OCI-LY7 (cell line): Measurements from ENCODE around the gene GRID1. TPM values are rescaled to one million over a fixed set of nuclear protein-coding genes. Genes with fewer than 3 reads are reported as not detected.
"Not testable (repeated sequence)": the region's sequence is repeated elsewhere in the genome, so short reads cannot be mapped to it uniquely, and the experiment has no call there.

Source experiments
- BruUV-seq: library from RNA; stranded (reverse); fragments of 400-500 nt; replicated peaks from 2 replicates; lab custom pipeline; 2021; lab: Mats Ljungman, UMichigan
- CTCF ChIA-PET: fragments of 300-600 bp; sonication (Branson Sonifier 250); formaldehyde crosslinking; loops from one replicate; lab custom pipeline; 2022; ENCODE audit warnings: antibody characterized with exemption; ENCODE audit not compliant: unreplicated experiment; lab: Charles Lee
- POLR2A ChIA-PET: fragments of 300-600 bp; sonication (Branson Sonifier 250); formaldehyde crosslinking; loops from one replicate; lab custom pipeline; 2022; ENCODE audit warnings: antibody characterized with exemption; lab: Charles Lee
- DNase-seq: peaks from one replicate; pipeline ENCODE4 v3.0.0-alpha.2; 2015; ENCODE audit warnings: low spot score
- H2AFZ ChIP-seq: fragments of 200-600 bp; sonication (generic), shearing (Covaris generic); 2 replicates; pipeline ENCODE4 v1.6.1; 2014; ENCODE audit warnings: mild to moderate bottlenecking, antibody characterized with exemption, low read length, moderate library complexity
- H3K27ac ChIP-seq: fragments of 200-600 bp; sonication (generic); 2 replicates; pipeline ENCODE4 v1.5.1; 2014; ENCODE audit warnings: mixed run types, low read depth, mild to moderate bottlenecking, moderate library complexity, low read length, inconsistent platforms; ENCODE audit not compliant: poor library complexity, severe bottlenecking
- H3K36me3 ChIP-seq: fragments of 200-600 bp; sonication (generic); 2 replicates; pipeline ENCODE4 v1.6.1; 2014; ENCODE audit warnings: mild to moderate bottlenecking, antibody characterized with exemption, low read length, moderate library complexity, mixed read lengths; ENCODE audit not compliant: insufficient read depth
- H3K4me1 ChIP-seq: fragments of 200-600 bp; sonication (generic); 2 replicates; pipeline ENCODE4 v1.5.1; 2014; ENCODE audit warnings: mild to moderate bottlenecking, low read length; ENCODE audit not compliant: insufficient read depth, poor library complexity, severe bottlenecking
- H3K4me2 ChIP-seq: fragments of 200-600 bp; sonication (generic); 2 replicates; pipeline ENCODE4 v1.6.1; 2014; ENCODE audit warnings: mild to moderate bottlenecking, low read length
- H3K4me3 ChIP-seq: fragments of 200-600 bp; sonication (generic); 2 replicates; pipeline ENCODE4 v1.5.1; 2014; ENCODE audit warnings: mild to moderate bottlenecking, low read depth, low read length; ENCODE audit not compliant: poor library complexity, severe bottlenecking
- H3K79me2 ChIP-seq: fragments of 200-600 bp; sonication (generic); 2 replicates; pipeline ENCODE4 v1.6.1; 2016; ENCODE audit warnings: low read depth, mild to moderate bottlenecking, low read length, moderate library complexity, mixed read lengths; ENCODE audit not compliant: insufficient read depth
- H3K9me2 ChIP-seq: fragments of 200-600 bp; sonication (generic); 2 replicates; pipeline ENCODE4 v1.6.1; 2016; ENCODE audit warnings: mild to moderate bottlenecking, low read length, mixed read lengths; ENCODE audit not compliant: insufficient read depth
- H3K9me3 ChIP-seq: fragments of 200-600 bp; sonication (generic); 2 replicates; pipeline ENCODE4 v1.6.1; 2014; ENCODE audit warnings: mild to moderate bottlenecking, mixed run types, low read length, mixed read lengths
- H4K20me1 ChIP-seq: fragments of 200-600 bp; sonication (generic); 2 replicates; pipeline ENCODE4 v1.6.1; 2014; ENCODE audit warnings: mild to moderate bottlenecking, antibody characterized with exemption, low read length, moderate library complexity, mixed read lengths; ENCODE audit not compliant: insufficient read depth
- EZH2phosphoT487 ChIP-seq: fragments of 200-600 bp; sonication (generic); IDR thresholded peaks from 2 replicates; pipeline ENCODE4 v1.6.1; 2018; ENCODE audit warnings: low read depth, borderline replicate concordance, mild to moderate bottlenecking, mixed run types, antibody characterized with exemption, low read length, moderate library complexity, mixed read lengths
- intact Hi-C: fragments of 100-400 bp; cut with micrococcal nuclease; formaldehyde crosslinking; loops from one replicate; pipeline ENCODE4 v1.10.0; 2022; ENCODE audit not compliant: unreplicated experiment
- total RNA-seq, 2 experiments: library from RNA; depleted of rRNA in 1 of 2; stranded (reverse); fragments of >200 nt in 1 of 2; shearing (Covaris generic) in 1 of 2; gene quantifications; 2 replicates each; pipeline ENCODE4 v1.2.3, GENCODE V29; 2014 to 2022
- TF ChIP-seq, protein P1 (sequence below): fragments of 200-600 bp; sonication (generic); conservative IDR thresholded peaks from 2 replicates; pipeline ENCODE4 v1.5.1; 2014; ENCODE audit warnings: mild to moderate bottlenecking, antibody characterized with exemption, low read length, moderate library complexity, mixed read lengths

GRID1 gene
- total RNA-seq, 2 experiments from 2014 or later: 1.6 to 3.7 TPM

DNA sequence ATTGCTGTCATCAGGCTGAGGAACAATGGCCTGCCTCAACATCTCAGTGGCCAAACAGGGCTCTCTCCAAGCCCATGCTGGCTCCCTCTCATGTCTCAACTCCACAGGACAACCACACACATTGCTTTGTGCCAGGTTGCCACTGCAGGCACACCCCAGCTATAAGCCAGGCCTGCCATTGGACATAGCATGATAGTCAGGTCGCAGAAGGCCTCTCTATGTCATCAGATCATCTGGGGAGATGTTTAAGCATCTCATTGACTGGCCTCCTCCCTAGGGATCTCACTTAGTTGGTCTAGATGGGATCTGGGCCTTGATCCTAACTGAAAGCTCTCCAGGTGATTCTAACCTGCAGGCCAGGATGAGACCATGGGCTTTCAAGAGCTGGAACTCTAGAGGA lies 257.2 kb downstream of the GRID1 start:
- H4K20me1 ChIP-seq: no peaks in the 10 kb centered on the region
- no peaks in the 10 kb centered on the region for H3K9me3 ChIP-seq
- no peak for DNase-seq
- H3K4me1 ChIP-seq: peaks cover 4% of the 10 kb centered on the region
- no peak overlapping the region for H3K27ac ChIP-seq
- H3K4me2 ChIP-seq: no peak overlapping the region
- TF ChIP-seq EZH2phosphoT487: no peak
- TF ChIP-seq, protein P1, sequence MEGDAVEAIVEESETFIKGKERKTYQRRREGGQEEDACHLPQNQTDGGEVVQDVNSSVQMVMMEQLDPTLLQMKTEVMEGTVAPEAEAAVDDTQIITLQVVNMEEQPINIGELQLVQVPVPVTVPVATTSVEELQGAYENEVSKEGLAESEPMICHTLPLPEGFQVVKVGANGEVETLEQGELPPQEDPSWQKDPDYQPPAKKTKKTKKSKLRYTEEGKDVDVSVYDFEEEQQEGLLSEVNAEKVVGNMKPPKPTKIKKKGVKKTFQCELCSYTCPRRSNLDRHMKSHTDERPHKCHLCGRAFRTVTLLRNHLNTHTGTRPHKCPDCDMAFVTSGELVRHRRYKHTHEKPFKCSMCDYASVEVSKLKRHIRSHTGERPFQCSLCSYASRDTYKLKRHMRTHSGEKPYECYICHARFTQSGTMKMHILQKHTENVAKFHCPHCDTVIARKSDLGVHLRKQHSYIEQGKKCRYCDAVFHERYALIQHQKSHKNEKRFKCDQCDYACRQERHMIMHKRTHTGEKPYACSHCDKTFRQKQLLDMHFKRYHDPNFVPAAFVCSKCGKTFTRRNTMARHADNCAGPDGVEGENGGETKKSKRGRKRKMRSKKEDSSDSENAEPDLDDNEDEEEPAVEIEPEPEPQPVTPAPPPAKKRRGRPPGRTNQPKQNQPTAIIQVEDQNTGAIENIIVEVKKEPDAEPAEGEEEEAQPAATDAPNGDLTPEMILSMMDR: no peak
- CTCF ChIA-PET: no interaction called here
- H2AFZ ChIP-seq: no peak overlapping the region
- POLR2A ChIA-PET: no interaction called here
- no TSS peak for BruUV-seq
- intact Hi-C loops: loop anchor here (10.0 kb wide), 1 partner anchor 475 kb away; no protein-coding TSS in a partner anchor
- H3K4me3 ChIP-seq: no peak overlapping the region
- no peaks in the 10 kb centered on the region for H3K79me2 ChIP-seq
- H3K36me3 ChIP-seq: no peaks in the 10 kb centered on the region
- no peaks in the 10 kb centered on the region for H3K9me2 ChIP-seq

DNA sequence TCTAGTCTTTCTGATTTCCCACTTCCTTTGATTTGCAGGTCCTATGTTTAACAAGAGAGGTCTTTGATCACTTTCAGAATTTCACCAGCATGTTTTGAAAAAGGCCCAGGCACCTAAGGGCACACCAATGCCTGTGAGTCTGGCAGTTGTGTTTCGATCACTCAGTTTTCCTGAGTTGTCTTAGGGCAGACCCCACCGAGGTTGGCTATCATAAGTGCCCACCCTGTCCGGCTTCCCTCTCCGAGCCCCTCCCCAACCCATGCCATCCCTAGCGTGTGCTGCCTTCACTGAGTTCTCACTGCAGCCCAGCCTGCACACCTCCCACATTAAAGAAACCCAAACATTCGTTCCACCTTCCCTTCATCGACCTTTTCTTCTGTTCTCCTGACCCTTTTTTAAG lies 257.9 kb downstream of the GRID1 start:
- ChIA-PET CTCF (no interaction called here), POLR2A (no interaction called here)
- H3K4me2 ChIP-seq: no peak overlapping the region
- H3K36me3 ChIP-seq: no peaks in the 10 kb centered on the region
- no peak for DNase-seq
- no TSS peak for BruUV-seq
- no peaks in the 10 kb centered on the region for H4K20me1 ChIP-seq
- no peaks in the 10 kb centered on the region for H3K9me3 ChIP-seq
- no peak overlapping the region for H2AFZ ChIP-seq
- TF ChIP-seq EZH2phosphoT487: no peak
- TF ChIP-seq, protein P1: no peak
- H3K79me2 ChIP-seq: no peaks in the 10 kb centered on the region
- intact Hi-C loops: loop anchor here (10.0 kb wide), 1 partner anchor 476 kb away; no protein-coding TSS in a partner anchor
- H3K27ac ChIP-seq: no peak overlapping the region
- no peaks in the 10 kb centered on the region for H3K9me2 ChIP-seq
- H3K4me3 ChIP-seq: no peak overlapping the region
- peaks cover 4% of the 10 kb centered on the region for H3K4me1 ChIP-seq

DNA sequence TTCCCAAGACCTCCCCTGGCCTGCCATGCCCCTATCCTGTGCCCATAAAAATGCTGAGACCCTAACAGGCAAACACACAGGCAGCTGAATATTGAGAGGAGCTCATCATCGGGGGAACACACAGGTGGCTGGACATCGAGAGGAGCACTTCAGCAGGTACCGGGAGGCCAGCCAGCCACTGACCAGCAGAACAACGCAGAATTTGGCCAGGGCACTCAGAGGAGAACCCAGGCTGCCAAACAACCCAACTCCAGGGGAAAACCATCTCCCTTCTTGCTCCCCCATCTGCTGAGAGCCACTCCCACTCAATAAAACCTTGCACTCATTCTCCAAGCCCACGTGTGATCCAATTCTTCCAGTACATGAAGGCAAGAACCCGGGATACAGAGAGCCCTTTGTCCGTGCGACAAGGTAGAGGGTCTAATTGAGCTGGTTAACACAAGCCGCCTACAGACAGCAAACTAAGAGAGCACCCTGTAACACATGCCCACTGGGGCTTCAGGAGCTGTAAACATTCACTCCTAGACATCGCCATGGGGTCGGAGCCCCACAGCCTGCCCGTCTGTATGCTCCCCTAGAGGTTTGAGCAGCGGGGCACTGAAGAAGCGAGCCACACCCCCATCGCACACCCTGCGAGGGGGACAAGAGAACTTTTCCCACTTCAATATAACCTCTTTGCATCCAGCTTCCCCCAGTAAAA lies 258.8 kb downstream of the GRID1 start:
- H3K4me2 ChIP-seq, H3K79me2 ChIP-seq, H2AFZ ChIP-seq, DNase-seq, POLR2A ChIA-PET, H3K9me3 ChIP-seq, H4K20me1 ChIP-seq, H3K4me1 ChIP-seq, H3K27ac ChIP-seq, H3K9me2 ChIP-seq, H3K4me3 ChIP-seq, BruUV-seq, H3K36me3 ChIP-seq: not testable (repeated sequence)
- CTCF ChIA-PET: interaction anchor here (0.5 kb wide), 1 partner anchor 34 kb away, joined by 3 read pairs; no protein-coding TSS in a partner anchor
- intact Hi-C loops: loop anchor here (10.0 kb wide), 1 partner anchor 477 kb away; no protein-coding TSS in a partner anchor
